ENCODE data around the gene FRMD4B.
A peak's percentile ranks its signal among the peaks of the same experiment; 100 is the strongest.

Gene FRMD4B

DNA sequence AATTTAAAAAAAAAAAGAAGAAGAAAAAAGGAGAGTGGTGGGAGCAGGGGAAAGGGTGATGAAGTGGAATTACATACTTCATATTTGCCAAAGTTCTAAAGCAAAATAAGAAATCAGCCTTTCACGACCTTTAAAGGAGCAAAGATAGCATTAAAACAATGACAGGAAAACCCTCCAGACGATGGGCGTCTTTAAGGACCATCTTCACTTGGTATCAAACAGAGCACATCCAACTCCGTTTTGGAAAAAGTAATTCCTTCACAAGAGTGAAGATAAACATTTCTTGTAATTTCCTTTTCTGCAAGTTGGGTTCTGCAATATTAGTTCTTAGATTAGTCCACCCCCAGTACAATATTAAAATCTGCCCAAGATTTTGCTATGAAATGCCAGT is 32.8 kb downstream of the FRMD4B start:
- DNase-seq (no peak), ATAC-seq (ENCODE audit: insufficient read depth, low read depth) (peak; percentile 54)
- Histone ChIP-seq H2AFZ (ENCODE audit: low read depth, low read length) (peak overlapping the region; percentile 65), H3K4me2 (ENCODE audit: insufficient read depth, low read length) (peak overlapping the region; percentile 65), H3K4me1 (ENCODE audit: insufficient read depth, low read length) (peaks cover 50% of the 10 kb centered on the region), H3K27ac (ENCODE audit: low read length) (peak overlapping the region; percentile 78), H3K79me2 (ENCODE audit: insufficient read depth, low read length) (peaks cover 62% of the 10 kb centered on the region), H3K4me3 (ENCODE audit: low read depth in 1 of 2, low read length in 2 of 2) (peak overlapping the region; percentile 35 to 55; a peak in 3 of 4 replicates), H3K36me3 (ENCODE audit: insufficient read depth, low read length) (no peaks in the 10 kb centered on the region), H3K9ac (ENCODE audit: low read depth, low read length) (peak overlapping the region; percentile 58), H4K20me1 (ENCODE audit: insufficient read depth, low read length) (no peaks in the 10 kb centered on the region), H3K9me3 (ENCODE audit: insufficient read depth, low read length, severe bottlenecking) (no peaks in the 10 kb centered on the region), H3K27me3 (ENCODE audit: insufficient read depth, low read length, poor library complexity) (no peaks in the 10 kb centered on the region)
- TF ChIP-seq, protein P1, sequence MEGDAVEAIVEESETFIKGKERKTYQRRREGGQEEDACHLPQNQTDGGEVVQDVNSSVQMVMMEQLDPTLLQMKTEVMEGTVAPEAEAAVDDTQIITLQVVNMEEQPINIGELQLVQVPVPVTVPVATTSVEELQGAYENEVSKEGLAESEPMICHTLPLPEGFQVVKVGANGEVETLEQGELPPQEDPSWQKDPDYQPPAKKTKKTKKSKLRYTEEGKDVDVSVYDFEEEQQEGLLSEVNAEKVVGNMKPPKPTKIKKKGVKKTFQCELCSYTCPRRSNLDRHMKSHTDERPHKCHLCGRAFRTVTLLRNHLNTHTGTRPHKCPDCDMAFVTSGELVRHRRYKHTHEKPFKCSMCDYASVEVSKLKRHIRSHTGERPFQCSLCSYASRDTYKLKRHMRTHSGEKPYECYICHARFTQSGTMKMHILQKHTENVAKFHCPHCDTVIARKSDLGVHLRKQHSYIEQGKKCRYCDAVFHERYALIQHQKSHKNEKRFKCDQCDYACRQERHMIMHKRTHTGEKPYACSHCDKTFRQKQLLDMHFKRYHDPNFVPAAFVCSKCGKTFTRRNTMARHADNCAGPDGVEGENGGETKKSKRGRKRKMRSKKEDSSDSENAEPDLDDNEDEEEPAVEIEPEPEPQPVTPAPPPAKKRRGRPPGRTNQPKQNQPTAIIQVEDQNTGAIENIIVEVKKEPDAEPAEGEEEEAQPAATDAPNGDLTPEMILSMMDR (IDR thresholded peaks at IDR 0.05; ENCODE audit: borderline replicate concordance, extremely low read depth, low read length, poor library complexity, severe bottlenecking), result no peak
- TF ChIP-seq EZH2 (IDR thresholded peaks at IDR 0.05; ENCODE audit: borderline replicate concordance, low read depth, low read length, severe bottlenecking), result no peak

DNA sequence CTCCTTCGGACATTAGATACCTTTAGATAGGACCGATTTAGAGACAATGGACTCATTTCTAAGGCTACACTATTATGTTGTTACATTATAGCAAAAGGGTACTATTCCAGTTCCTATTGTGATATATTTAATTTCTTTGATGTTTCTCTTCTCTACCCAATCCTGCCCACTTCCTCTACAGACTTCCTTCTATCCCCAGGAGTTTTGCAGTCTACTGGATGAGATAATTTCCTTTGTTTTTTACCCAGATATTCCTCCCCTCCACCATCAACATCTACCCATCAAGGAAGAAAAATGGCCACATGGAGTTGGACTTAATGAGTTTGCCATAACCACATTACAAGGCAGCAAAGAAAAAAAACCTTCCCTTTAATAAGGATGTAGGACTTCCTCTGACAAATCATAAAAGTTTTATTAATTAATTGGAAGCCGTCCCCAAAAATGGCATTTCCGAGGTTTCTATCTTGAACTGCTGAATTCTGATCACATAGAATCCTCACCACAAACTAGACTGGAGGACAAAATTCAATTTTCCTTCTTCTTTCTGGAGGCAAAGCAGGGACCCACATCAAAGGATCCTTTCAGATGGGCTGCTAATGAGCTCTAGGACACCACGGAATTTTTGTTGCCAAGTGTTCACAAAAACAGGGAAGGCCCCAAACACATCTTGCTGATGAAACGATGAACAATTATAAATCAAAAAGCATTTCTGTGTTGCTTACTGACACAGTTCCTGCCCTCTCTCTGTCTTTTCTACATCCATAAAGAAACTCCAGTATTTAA is 33.4 kb downstream of the FRMD4B start:
- Histone ChIP-seq H3K4me3 (ENCODE audit: low read depth in 1 of 2, low read length in 2 of 2) (peak overlapping the region; percentile 35 to 55; a peak in 3 of 4 replicates), H2AFZ (ENCODE audit: low read depth, low read length) (no peak overlapping the region), H4K20me1 (ENCODE audit: insufficient read depth, low read length) (no peaks in the 10 kb centered on the region), H3K27ac (ENCODE audit: low read length) (peak overlapping the region; percentile 78), H3K27me3 (ENCODE audit: insufficient read depth, low read length, poor library complexity) (no peaks in the 10 kb centered on the region), H3K36me3 (ENCODE audit: insufficient read depth, low read length) (no peaks in the 10 kb centered on the region), H3K4me2 (ENCODE audit: insufficient read depth, low read length) (peak overlapping the region; percentile 65), H3K4me1 (ENCODE audit: insufficient read depth, low read length) (peaks cover 49% of the 10 kb centered on the region), H3K9me3 (ENCODE audit: insufficient read depth, low read length, severe bottlenecking) (no peaks in the 10 kb centered on the region), H3K9ac (ENCODE audit: low read depth, low read length) (peak overlapping the region; percentile 58), H3K79me2 (ENCODE audit: insufficient read depth, low read length) (peaks cover 57% of the 10 kb centered on the region)
- DNase-seq (no peak), ATAC-seq (ENCODE audit: insufficient read depth, low read depth) (peak; percentile 26; the same call in 2 of the 3 replicates)
- TF ChIP-seq, protein P1 (IDR thresholded peaks at IDR 0.05; ENCODE audit: borderline replicate concordance, extremely low read depth, low read length, poor library complexity, severe bottlenecking), result no peak
- no peak for TF ChIP-seq EZH2 (IDR thresholded peaks at IDR 0.05; ENCODE audit: borderline replicate concordance, low read depth, low read length, severe bottlenecking)

DNA sequence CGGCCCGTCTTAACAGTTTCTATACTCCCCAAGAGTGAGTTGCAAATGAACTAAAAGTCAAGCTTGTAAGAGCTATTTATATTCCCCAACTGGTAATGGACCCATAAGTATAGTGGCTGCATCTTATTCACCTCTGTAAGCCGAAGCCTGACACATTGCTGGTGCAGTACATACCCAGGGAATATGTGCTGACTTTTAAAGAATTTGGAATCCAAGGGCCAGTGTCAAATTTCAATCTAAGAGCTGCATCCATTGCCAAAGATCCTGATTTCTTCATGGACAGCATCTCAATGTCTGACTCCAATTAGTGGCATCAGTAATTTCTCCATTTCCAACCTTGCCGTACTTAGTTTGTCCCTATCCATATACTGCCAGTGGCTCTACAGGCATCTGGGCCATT is 42.0 kb downstream of the FRMD4B start:
- Histone ChIP-seq H3K27me3 (ENCODE audit: insufficient read depth, low read length, poor library complexity) (no peaks in the 10 kb centered on the region), H3K27ac (ENCODE audit: low read length) (no peak overlapping the region), H3K9ac (ENCODE audit: low read depth, low read length) (no peak overlapping the region), H2AFZ (ENCODE audit: low read depth, low read length) (no peak overlapping the region), H3K4me2 (ENCODE audit: insufficient read depth, low read length) (no peak overlapping the region), H4K20me1 (ENCODE audit: insufficient read depth, low read length) (no peaks in the 10 kb centered on the region), H3K36me3 (ENCODE audit: insufficient read depth, low read length) (no peaks in the 10 kb centered on the region; the same call in 1 of the 2 replicates), H3K9me3 (ENCODE audit: insufficient read depth, low read length, severe bottlenecking) (peaks cover 3% of the 10 kb centered on the region), H3K4me1 (ENCODE audit: insufficient read depth, low read length) (peaks cover 29% of the 10 kb centered on the region), H3K4me3 (ENCODE audit: low read depth in 1 of 2, low read length in 2 of 2) (no peak overlapping the region), H3K79me2 (ENCODE audit: insufficient read depth, low read length) (peaks cover 75% of the 10 kb centered on the region)
- TF ChIP-seq, protein P1 (IDR thresholded peaks at IDR 0.05; ENCODE audit: borderline replicate concordance, extremely low read depth, low read length, poor library complexity, severe bottlenecking), result no peak
- TF ChIP-seq EZH2 (IDR thresholded peaks at IDR 0.05; ENCODE audit: borderline replicate concordance, low read depth, low read length, severe bottlenecking), result no peak
- no peak for DNase-seq
- no peak for ATAC-seq (ENCODE audit: insufficient read depth, low read depth)

Measured in DND-41 (cell line).